Measurements from ENCODE around the gene TEX101.
"Not testable (repeated sequence)": the region's sequence is repeated elsewhere in the genome, so short reads cannot be mapped to it uniquely, and the experiment has no call there.

GRCh38 chr19:43368897-43369296, 45.8 kb upstream of the TEX101 start:
- not testable (repeated sequence) for TF ChIP-seq NFRKB, PKNOX1, FOXA1, ARNT, SUZ12 (IDR thresholded peaks at IDR 0.05)
